VCaP (cell line): ENCODE measurements around the gene UMAD1.
"Not testable (repeated sequence)": the region's sequence is repeated elsewhere in the genome, so short reads cannot be mapped to it uniquely, and the experiment has no call there.

ENCODE experiments used
- H3K27ac ChIP-seq: fragments of 450-650 bp; 2 replicates; pipeline ENCODE4 v1.5.1; 2017
- TF ChIP-seq, protein P1 (sequence below): fragments of 450-650 bp; conservative IDR thresholded peaks from 2 replicates; pipeline ENCODE4 v1.5.1; 2017; ENCODE audit warnings: mild to moderate bottlenecking, moderate library complexity

Gene UMAD1

DNA sequence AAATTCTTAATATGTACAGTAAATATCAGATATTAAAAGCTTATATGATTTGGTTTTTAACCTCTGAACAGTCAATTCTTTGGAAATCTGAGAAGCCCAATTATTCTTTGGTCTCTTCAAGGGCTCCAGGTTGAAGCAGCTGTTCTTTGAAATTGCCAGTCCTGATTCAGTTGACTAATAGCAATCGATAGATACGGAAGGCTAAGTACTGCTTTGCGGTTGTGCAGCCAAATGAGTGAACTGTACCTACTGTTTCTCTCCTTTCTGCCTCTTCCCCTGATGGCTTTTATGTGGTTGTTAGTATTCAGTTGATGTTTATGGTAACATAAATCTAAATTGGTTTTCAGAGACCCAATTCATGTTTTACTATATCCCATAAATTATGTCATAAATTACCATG, 181.0 kb downstream of the UMAD1 start:
- H3K27ac ChIP-seq = no peak overlapping the region
- TF ChIP-seq, protein P1, sequence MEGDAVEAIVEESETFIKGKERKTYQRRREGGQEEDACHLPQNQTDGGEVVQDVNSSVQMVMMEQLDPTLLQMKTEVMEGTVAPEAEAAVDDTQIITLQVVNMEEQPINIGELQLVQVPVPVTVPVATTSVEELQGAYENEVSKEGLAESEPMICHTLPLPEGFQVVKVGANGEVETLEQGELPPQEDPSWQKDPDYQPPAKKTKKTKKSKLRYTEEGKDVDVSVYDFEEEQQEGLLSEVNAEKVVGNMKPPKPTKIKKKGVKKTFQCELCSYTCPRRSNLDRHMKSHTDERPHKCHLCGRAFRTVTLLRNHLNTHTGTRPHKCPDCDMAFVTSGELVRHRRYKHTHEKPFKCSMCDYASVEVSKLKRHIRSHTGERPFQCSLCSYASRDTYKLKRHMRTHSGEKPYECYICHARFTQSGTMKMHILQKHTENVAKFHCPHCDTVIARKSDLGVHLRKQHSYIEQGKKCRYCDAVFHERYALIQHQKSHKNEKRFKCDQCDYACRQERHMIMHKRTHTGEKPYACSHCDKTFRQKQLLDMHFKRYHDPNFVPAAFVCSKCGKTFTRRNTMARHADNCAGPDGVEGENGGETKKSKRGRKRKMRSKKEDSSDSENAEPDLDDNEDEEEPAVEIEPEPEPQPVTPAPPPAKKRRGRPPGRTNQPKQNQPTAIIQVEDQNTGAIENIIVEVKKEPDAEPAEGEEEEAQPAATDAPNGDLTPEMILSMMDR = no peak

- not testable (repeated sequence) for H3K27ac ChIP-seq
Measured at GRCh38 chr7:7825294-7825693, 184.7 kb downstream of the UMAD1 start.

GRCh38 chr7:7829667-7830066, 189.1 kb downstream of the UMAD1 start:
- TF ChIP-seq, protein P1 = no peak
- peak overlapping the region; percentile 62 for H3K27ac ChIP-seq

DNA sequence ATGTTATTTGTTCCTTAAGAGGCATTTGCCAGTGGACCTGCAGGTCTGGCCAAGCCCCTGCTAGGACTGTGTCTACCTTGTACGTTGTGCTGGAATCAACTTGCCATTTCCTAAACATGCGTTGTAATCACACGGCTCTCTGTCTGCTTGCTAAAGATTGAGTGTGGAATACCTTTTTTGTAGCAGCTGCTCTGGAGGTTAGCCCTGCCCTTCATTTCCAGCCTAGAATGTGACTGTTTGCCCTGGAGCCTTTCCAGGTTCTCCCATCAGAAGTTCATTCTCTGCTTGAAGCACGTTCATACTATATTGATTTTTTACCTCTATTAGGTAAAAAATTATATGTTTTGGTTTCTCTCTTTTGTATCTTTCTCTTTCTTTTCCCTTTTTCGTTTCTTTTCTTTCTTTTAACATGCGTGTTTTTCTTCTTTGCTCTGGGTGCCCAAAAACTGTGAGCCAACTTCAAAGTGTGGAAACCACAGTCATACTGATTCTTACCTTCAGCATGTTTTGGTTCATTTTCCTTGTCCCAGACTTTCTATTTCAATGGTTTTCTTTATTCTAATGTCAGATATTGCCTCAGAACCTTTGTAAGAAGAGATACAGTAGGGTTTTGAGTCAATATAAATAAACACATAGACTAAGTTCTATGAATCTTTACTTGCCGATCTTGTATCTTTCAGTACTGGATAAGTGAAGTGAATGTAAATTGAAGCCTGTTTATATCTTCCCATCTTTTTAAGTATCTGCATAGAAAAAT, 189.7 kb downstream of the UMAD1 start:
- H3K27ac ChIP-seq = peak overlapping the region; percentile 62
- TF ChIP-seq, protein P1 = no peak

DNA sequence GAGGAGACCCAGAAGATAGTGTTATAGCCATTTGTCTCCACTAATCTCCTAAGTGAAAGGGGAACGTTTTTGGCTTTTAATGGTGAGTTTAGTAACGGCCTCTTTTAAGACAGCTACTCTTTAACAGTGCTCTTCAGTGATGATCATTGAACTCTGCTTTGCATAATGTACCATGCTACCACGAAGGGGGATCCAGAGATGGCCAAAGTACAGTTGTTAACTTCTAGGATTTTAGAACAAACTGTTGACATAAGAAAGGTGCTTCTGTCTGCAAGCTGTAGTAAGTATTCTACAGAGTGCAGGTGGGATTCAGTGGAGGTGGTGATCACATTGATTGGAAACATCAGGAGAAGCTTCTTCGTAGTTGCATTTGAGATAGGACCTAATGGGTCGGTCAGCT, 192.0 kb downstream of the UMAD1 start:
- no peak overlapping the region for H3K27ac ChIP-seq
- TF ChIP-seq, protein P1 = no peak

GRCh38 chr7:7834761-7835160, 194.2 kb downstream of the UMAD1 start:
- no peak overlapping the region for H3K27ac ChIP-seq
- TF ChIP-seq, protein P1 = no peak

GRCh38 chr7:7841027-7841426, 200.5 kb downstream of the UMAD1 start:
- H3K27ac ChIP-seq = no peak overlapping the region
- TF ChIP-seq, protein P1 = no peak

- no peak overlapping the region for H3K27ac ChIP-seq
- TF ChIP-seq, protein P1 = no peak
Measured at GRCh38 chr7:7843240-7843639, 202.7 kb downstream of the UMAD1 start.
